Gastrocnemius medialis (tissue), 4 donors: ENCODE results near the gene RIBC2. TPM values are rescaled to one million over a fixed set of nuclear protein-coding genes. Genes with fewer than 3 reads are reported as not detected.
"Not testable (repeated sequence)": the region's sequence is repeated elsewhere in the genome, so short reads cannot be mapped to it uniquely, and the experiment has no call there.

ENCODE experiments used
- ATAC-seq, 2 donors: fragments of 150-250 bp; one replicate each; pipeline ENCODE4 v1.9.1; 2016
- DNase-seq, 2 donors: peaks; one replicate each; pipeline ENCODE4 v3.0.0-alpha.2; 2019
- H3K27ac ChIP-seq, 4 donors: fragments of 200-600 bp; sonication (generic); 1 replicate in 1 of 4; 2 replicates in 3 of 4; pipeline ENCODE4 v1.5.1; 2016 to 2018; ENCODE audit warnings: mild to moderate bottlenecking in 2 of 4, moderate library complexity in 1 of 4
- H3K27me3 ChIP-seq, 3 donors: fragments of 200-600 bp; sonication (generic) in 2 of 3; 1 replicate in 1 of 3; 2 replicates in 2 of 3; pipeline versions ENCODE4 v1.5.1 to v1.6.0; 2016 to 2019; ENCODE audit warnings: mild to moderate bottlenecking in 1 of 3, moderate library complexity in 1 of 3
- H3K36me3 ChIP-seq, 2 donors: fragments of 200-600 bp; sonication (generic) in 1 of 2; one replicate each; pipeline ENCODE4 v1.5.1; 2017 to 2018
- H3K4me1 ChIP-seq, 2 donors: fragments of 200-600 bp; sonication (generic) in 1 of 2; one replicate each; pipeline ENCODE4 v1.5.1; 2016 to 2017; ENCODE audit warnings: mild to moderate bottlenecking in 2 of 2
- H3K4me3 ChIP-seq, 4 donors: fragments of 200-600 bp; sonication (generic) in 3 of 4; 1 replicate in 1 of 4; 2 replicates in 3 of 4; pipeline ENCODE4 v1.5.1; 2016 to 2019; ENCODE audit warnings: mild to moderate bottlenecking in 2 of 4
- H3K9me3 ChIP-seq, 3 donors: fragments of 200-600 bp; sonication (generic) in 2 of 3; 1 replicate in 1 of 3; 2 replicates in 2 of 3; pipeline ENCODE4 v1.5.1; 2016 to 2019
- CTCF ChIP-seq, 5 experiments: fragments of 450-650 bp in 3 of 5; fragments of 200-600 bp in 2 of 5; sonication (generic) in 2 of 5; IDR thresholded peaks in 4 of 5; conservative IDR thresholded peaks in 1 of 5; 1 replicate in 4 of 5; 2 replicates in 1 of 5; pipeline ENCODE4 v1.5.1; 2016 to 2019; ENCODE audit warnings: antibody characterized with exemption in 5 of 5, mild to moderate bottlenecking in 3 of 5, moderate library complexity in 3 of 5
- POLR2A ChIP-seq, 2 donors: fragments of 450-650 bp; IDR thresholded peaks; one replicate each; pipeline ENCODE4 v1.6.1; 2017; ENCODE audit warnings: antibody characterized with exemption in 2 of 2, mild to moderate bottlenecking in 2 of 2, moderate library complexity in 2 of 2
- in situ Hi-C, 4 donors: fragments of 200-750 bp; cut with MboI; loops; one replicate each; pipeline versions ENCODE4 v1.15.0 to v1.8.0; 2017; ENCODE audit warnings: low sequenced_read_pairs in 4 of 4
- intact Hi-C: fragments of 100-400 bp; cut with DNase I; formaldehyde crosslinking; loops from one replicate; pipeline ENCODE4 v1.15.1; 2023; ENCODE audit warnings: low total_unique reads
- total RNA-seq, 4 donors: library from RNA; depleted of rRNA; stranded (reverse); fragments of >200 nt; gene quantifications; one replicate each; pipeline versions ENCODE4 v1.1.0 to v1.2.3, GENCODE V29; 2016

The RIBC2 gene
- total RNA-seq, 4 donors from 2014 or later: not detected

- no peak overlapping the region for H3K27ac ChIP-seq
- in situ Hi-C loops: loop anchor here (5.0 to 10.0 kb wide), 3 partner anchors 110 to 175 kb away; no protein-coding TSS in a partner anchor
- no peaks in the 10 kb centered on the region for H3K36me3 ChIP-seq
- no peaks in the 10 kb centered on the region for H3K4me1 ChIP-seq
- H3K27me3 ChIP-seq: no peaks in the 10 kb centered on the region
- H3K9me3 ChIP-seq: no peaks in the 10 kb centered on the region
- ATAC-seq (no peak), DNase-seq (no peak)
- intact Hi-C loops: no loop called here
- no peak overlapping the region for H3K4me3 ChIP-seq
- TF ChIP-seq CTCF (IDR thresholded peaks at IDR 0.05 in 4 of 5, conservative IDR thresholded peaks at IDR 0.05 in 1 of 5) (no peak), POLR2A (IDR thresholded peaks at IDR 0.05) (no peak)
These were observed 28.6 kb downstream of the RIBC2 start for GRCh38 chr22:45442116-45442515.

- intact Hi-C loops (no loop called here), in situ Hi-C loops (loop anchor here (5.0 to 10.0 kb wide), 3 partner anchors 108 to 177 kb away; no protein-coding TSS in a partner anchor)
- no peaks in the 10 kb centered on the region for H3K9me3 ChIP-seq
- no peaks in the 10 kb centered on the region for H3K27me3 ChIP-seq
- DNase-seq: no peak
- TF ChIP-seq POLR2A (IDR thresholded peaks at IDR 0.05): no peak
- no peak for TF ChIP-seq CTCF (IDR thresholded peaks at IDR 0.05 in 4 of 5, conservative IDR thresholded peaks at IDR 0.05 in 1 of 5)
- H3K4me1 ChIP-seq: no peaks in the 10 kb centered on the region
- H3K36me3 ChIP-seq: no peaks in the 10 kb centered on the region
- no peak overlapping the region for H3K27ac ChIP-seq
- H3K4me3 ChIP-seq: no peak overlapping the region
- ATAC-seq: no peak
These were observed 30.7 kb downstream of the RIBC2 start for GRCh38 chr22:45444168-45444567.

GRCh38 chr22:45445031-45445710 lies 31.7 kb downstream of the RIBC2 start:
- in situ Hi-C loops (loop anchor here in 1 of 4 donors (10.0 kb wide), 1 partner anchor 110 kb away; no protein-coding TSS in a partner anchor), intact Hi-C loops (no loop called here)
- no peak for DNase-seq

GRCh38 chr22:45446216-45446615 lies 32.7 kb downstream of the RIBC2 start:
- in situ Hi-C loops (loop anchor here in 1 of 4 donors (10.0 kb wide), 1 partner anchor 109 kb away; no protein-coding TSS in a partner anchor), intact Hi-C loops (no loop called here)
- ATAC-seq: no peak
- DNase-seq: no peak
- no peaks in the 10 kb centered on the region for H3K36me3 ChIP-seq
- H3K4me1 ChIP-seq: no peaks in the 10 kb centered on the region
- H3K9me3 ChIP-seq: no peaks in the 10 kb centered on the region
- H3K27me3 ChIP-seq: no peaks in the 10 kb centered on the region
- no peak overlapping the region for H3K4me3 ChIP-seq
- H3K27ac ChIP-seq: no peak overlapping the region
- TF ChIP-seq CTCF (IDR thresholded peaks at IDR 0.05 in 4 of 5, conservative IDR thresholded peaks at IDR 0.05 in 1 of 5) (no peak), POLR2A (IDR thresholded peaks at IDR 0.05) (no peak)

More at GRCh38 chr22:45445031-45445710, 31.7 kb downstream of the RIBC2 start:
- H3K9me3 ChIP-seq: no peaks in the 10 kb centered on the region
- TF ChIP-seq POLR2A (IDR thresholded peaks at IDR 0.05) (no peak), CTCF (IDR thresholded peaks at IDR 0.05 in 4 of 5, conservative IDR thresholded peaks at IDR 0.05 in 1 of 5) (no peak)
- no peaks in the 10 kb centered on the region for H3K36me3 ChIP-seq
- H3K4me1 ChIP-seq: no peaks in the 10 kb centered on the region
- no peak overlapping the region for H3K4me3 ChIP-seq
- no peak overlapping the region for H3K27ac ChIP-seq
- H3K27me3 ChIP-seq: no peaks in the 10 kb centered on the region
- no peak for ATAC-seq

- H3K4me1 ChIP-seq, H3K36me3 ChIP-seq, H3K9me3 ChIP-seq, H3K27ac ChIP-seq, H3K27me3 ChIP-seq, ATAC-seq, DNase-seq, intact Hi-C loops, H3K4me3 ChIP-seq: not testable (repeated sequence)
- in situ Hi-C loops: loop anchor here in 1 of 4 donors (10.0 kb wide), 1 partner anchor 107 kb away; no protein-coding TSS in a partner anchor
These were observed 34.1 kb downstream of the RIBC2 start for GRCh38 chr22:45447596-45447995.
